ENCODE data around the gene TNFSF9.
"Not testable (repeated sequence)": the region's sequence is repeated elsewhere in the genome, so short reads cannot be mapped to it uniquely, and the experiment has no call there.

TNFSF9 gene

GRCh38 chr19:6533000-6533328 is 2.1 kb downstream of the TNFSF9 start:
- DNase-seq: no peak

GRCh38 chr19:6533746-6534418 is 3.1 kb downstream of the TNFSF9 start:
- DNase-seq: no peak

GRCh38 chr19:6534451-6535093 is 3.7 kb downstream of the TNFSF9 start:
- no peak for DNase-seq

GRCh38 chr19:6535558-6536137 is 4.8 kb downstream of the TNFSF9 start:
- no peak for DNase-seq

- no peak for DNase-seq
These were observed 8.7 kb downstream of the TNFSF9 start for GRCh38 chr19:6539514-6539913.

GRCh38 chr19:6540918-6541689 is 10.3 kb downstream of the TNFSF9 start:
- DNase-seq: no peak

- DNase-seq: no peak
These were observed 13.1 kb downstream of the TNFSF9 start for GRCh38 chr19:6543866-6544347.

- DNase-seq: peak; percentile 18
These were observed 19.9 kb downstream of the TNFSF9 start for GRCh38 chr19:6550679-6551078.

GRCh38 chr19:6551091-6551490 is 20.3 kb downstream of the TNFSF9 start:
- no peak for DNase-seq

GRCh38 chr19:6551607-6552450 is 21.0 kb downstream of the TNFSF9 start:
- no peak for DNase-seq

- DNase-seq: no peak
These were observed 25.2 kb downstream of the TNFSF9 start for GRCh38 chr19:6556043-6556449.

GRCh38 chr19:6556480-6557195 is 25.8 kb downstream of the TNFSF9 start:
- DNase-seq: peak; percentile 5

- DNase-seq: not testable (repeated sequence)
These were observed 31.6 kb downstream of the TNFSF9 start for GRCh38 chr19:6562437-6562836.

GRCh38 chr19:6564393-6564792 is 33.6 kb downstream of the TNFSF9 start:
- DNase-seq: no peak

GRCh38 chr19:6566727-6567126 is 35.9 kb downstream of the TNFSF9 start:
- not testable (repeated sequence) for DNase-seq

- no peak for DNase-seq
These were observed 37.2 kb downstream of the TNFSF9 start for GRCh38 chr19:6568010-6568526.

- DNase-seq: no peak
These were observed 38.0 kb downstream of the TNFSF9 start for GRCh38 chr19:6568816-6569215.

- no peak for DNase-seq
These were observed 39.9 kb downstream of the TNFSF9 start for GRCh38 chr19:6570764-6571163.

GRCh38 chr19:6571167-6571566 is 40.3 kb downstream of the TNFSF9 start:
- DNase-seq: no peak

- DNase-seq: peak; percentile 63
These were observed 41.4 kb downstream of the TNFSF9 start for GRCh38 chr19:6572217-6572616.

- no peak for DNase-seq
These were observed 42.5 kb downstream of the TNFSF9 start for GRCh38 chr19:6573350-6573749.

Data from GF-D8 (cell line).